Bronchial epithelial cell (primary cell): Measurements from ENCODE around the gene PLXND1. TPM values are rescaled to one million over a fixed set of nuclear protein-coding genes. Genes with fewer than 3 reads are reported as not detected.
"Not testable (repeated sequence)": the region's sequence is repeated elsewhere in the genome, so short reads cannot be mapped to it uniquely, and the experiment has no call there.

Experiments
- DNase-seq: peaks from one replicate; pipeline ENCODE4 v3.0.0-alpha.2; 2010; ENCODE audit warnings: low read depth
- FAIRE-seq: peaks from 2 replicates; lab custom pipeline; 2011; peaks lifted over from hg19 to GRCh38; lab: Jason Lieb, UNC
- H3K27me3 ChIP-seq: 2 replicates; pipeline ENCODE4 v1.5.1; 2011; ENCODE audit warnings: low read length; ENCODE audit not compliant: control insufficient read depth, insufficient read depth
- H3K36me3 ChIP-seq: 2 replicates; pipeline ENCODE4 v1.5.1; 2011; ENCODE audit warnings: low read length; ENCODE audit not compliant: control insufficient read depth, insufficient read depth
- H3K4me3 ChIP-seq: 2 replicates; pipeline ENCODE4 v1.5.1; 2011; ENCODE audit warnings: mild to moderate bottlenecking, low read depth, low read length, control low read depth
- CTCF ChIP-seq: IDR thresholded peaks from 2 replicates; pipeline ENCODE4 v1.5.1; 2011; ENCODE audit warnings: mild to moderate bottlenecking, moderate library complexity, low read length, control low read depth, inconsistent platforms; ENCODE audit not compliant: insufficient read depth, severe bottlenecking
- total RNA-seq: library from RNA; depleted of rRNA; stranded (reverse); fragments of >200 nt; gene quantifications from 2 replicates; pipeline ENCODE4 v1.2.1, GENCODE V29; 2014

The PLXND1 gene
- total RNA-seq, 1 donor from 2014 or later: 2.4 TPM

- FAIRE-seq: no peak
- Histone ChIP-seq H3K4me3 (no peak overlapping the region), H3K27me3 (no peaks in the 10 kb centered on the region), H3K36me3 (no peaks in the 10 kb centered on the region)
- no peak for TF ChIP-seq CTCF
- no peak for DNase-seq
These were observed 56.7 kb downstream of the PLXND1 start for GRCh38 chr3:129549805-129550204.

- H3K36me3 ChIP-seq: no peaks in the 10 kb centered on the region
- H3K4me3 ChIP-seq: no peak overlapping the region
- no peak for TF ChIP-seq CTCF
- DNase-seq (peak; percentile 80), FAIRE-seq (no peak)
- H3K27me3 ChIP-seq: no peaks in the 10 kb centered on the region
These were observed 57.3 kb downstream of the PLXND1 start for GRCh38 chr3:129549006-129549800.

GRCh38 chr3:129548104-129548965 is 58.1 kb downstream of the PLXND1 start:
- FAIRE-seq (no peak), DNase-seq (no peak)
- peaks cover 2% of the 10 kb centered on the region for H3K27me3 ChIP-seq
- no peaks in the 10 kb centered on the region for H3K36me3 ChIP-seq
- H3K4me3 ChIP-seq: no peak overlapping the region
- no peak for TF ChIP-seq CTCF

GRCh38 chr3:129547241-129547640 is 59.2 kb downstream of the PLXND1 start:
- Histone ChIP-seq H3K27me3 (peaks cover 3% of the 10 kb centered on the region), H3K36me3 (no peaks in the 10 kb centered on the region), H3K4me3 (no peak overlapping the region)
- no peak for TF ChIP-seq CTCF
- FAIRE-seq (no peak), DNase-seq (no peak)

- H3K27me3 ChIP-seq, FAIRE-seq, H3K4me3 ChIP-seq, H3K36me3 ChIP-seq, DNase-seq: not testable (repeated sequence)
These were observed 60.5 kb downstream of the PLXND1 start for GRCh38 chr3:129545951-129546350.

- FAIRE-seq (peak; percentile 36), DNase-seq (no peak)
- no peak for TF ChIP-seq CTCF
- peaks cover 3% of the 10 kb centered on the region for H3K27me3 ChIP-seq
- no peaks in the 10 kb centered on the region for H3K36me3 ChIP-seq
- H3K4me3 ChIP-seq: no peak overlapping the region
These were observed 62.5 kb downstream of the PLXND1 start for GRCh38 chr3:129543999-129544398.
